Transverse colon (tissue), 4 donors: Measurements from ENCODE around the gene RAMP3.

Experiments
- POLR2AphosphoS5 ChIP-seq, 3 donors: sonication (generic); formaldehyde crosslinking; IDR thresholded peaks; one replicate each; pipeline ENCODE4 v1.6.1; 2016; ENCODE audit warnings: antibody characterized with exemption in 3 of 3
- TF ChIP-seq, protein P1 (sequence below), 5 experiments: fragments of 200-600 bp in 3 of 5; fragments of 450-650 bp in 2 of 5; sonication (generic) in 3 of 5; IDR thresholded peaks; 1 replicate in 2 of 5; 2 replicates in 3 of 5; pipeline ENCODE4 v1.5.1; 2016 to 2017; ENCODE audit warnings: antibody characterized with exemption in 5 of 5, inconsistent platforms in 3 of 5, mild to moderate bottlenecking in 2 of 5, moderate library complexity in 1 of 5

DNA sequence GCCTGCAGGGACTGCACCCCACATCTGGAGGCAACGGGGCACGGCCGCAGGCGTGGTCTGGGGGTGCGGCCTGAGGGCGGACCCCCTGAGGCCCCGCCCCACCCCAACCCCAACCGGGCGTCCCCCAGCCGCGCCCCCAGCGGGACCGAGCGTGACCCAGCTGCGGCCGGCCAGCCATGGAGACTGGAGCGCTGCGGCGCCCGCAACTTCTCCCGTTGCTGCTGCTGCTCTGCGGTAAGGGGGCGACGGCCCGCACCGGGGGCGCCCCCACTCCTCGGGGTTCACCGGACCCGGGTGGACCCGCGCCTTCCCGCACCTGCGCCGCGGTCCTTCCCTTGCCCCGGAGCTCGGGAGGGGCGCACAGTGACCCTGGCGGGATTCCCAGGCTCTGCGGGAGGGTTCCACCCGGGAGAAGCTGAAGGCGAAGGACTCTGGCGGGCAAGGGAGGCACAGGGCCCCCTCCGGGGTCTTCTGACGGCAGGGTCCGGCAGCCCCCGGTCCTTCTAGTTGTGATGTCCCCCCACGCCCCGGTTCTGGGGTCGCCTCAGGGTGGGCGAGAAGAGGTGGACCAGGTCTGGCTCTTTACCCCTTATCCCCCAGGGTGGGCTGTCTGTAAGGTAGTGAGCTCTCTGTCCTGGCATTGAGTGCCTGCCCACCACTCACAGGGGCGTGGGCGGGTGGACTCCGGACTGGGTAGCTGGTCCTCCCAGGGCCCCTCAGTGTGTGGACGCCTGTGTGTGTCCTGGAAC lies at the start of gene RAMP3:
- TF ChIP-seq, protein P1, sequence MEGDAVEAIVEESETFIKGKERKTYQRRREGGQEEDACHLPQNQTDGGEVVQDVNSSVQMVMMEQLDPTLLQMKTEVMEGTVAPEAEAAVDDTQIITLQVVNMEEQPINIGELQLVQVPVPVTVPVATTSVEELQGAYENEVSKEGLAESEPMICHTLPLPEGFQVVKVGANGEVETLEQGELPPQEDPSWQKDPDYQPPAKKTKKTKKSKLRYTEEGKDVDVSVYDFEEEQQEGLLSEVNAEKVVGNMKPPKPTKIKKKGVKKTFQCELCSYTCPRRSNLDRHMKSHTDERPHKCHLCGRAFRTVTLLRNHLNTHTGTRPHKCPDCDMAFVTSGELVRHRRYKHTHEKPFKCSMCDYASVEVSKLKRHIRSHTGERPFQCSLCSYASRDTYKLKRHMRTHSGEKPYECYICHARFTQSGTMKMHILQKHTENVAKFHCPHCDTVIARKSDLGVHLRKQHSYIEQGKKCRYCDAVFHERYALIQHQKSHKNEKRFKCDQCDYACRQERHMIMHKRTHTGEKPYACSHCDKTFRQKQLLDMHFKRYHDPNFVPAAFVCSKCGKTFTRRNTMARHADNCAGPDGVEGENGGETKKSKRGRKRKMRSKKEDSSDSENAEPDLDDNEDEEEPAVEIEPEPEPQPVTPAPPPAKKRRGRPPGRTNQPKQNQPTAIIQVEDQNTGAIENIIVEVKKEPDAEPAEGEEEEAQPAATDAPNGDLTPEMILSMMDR (IDR thresholded peaks at IDR 0.05) = no peak
- TF ChIP-seq POLR2AphosphoS5 (IDR thresholded peaks at IDR 0.05) = no peak
